K562 (cell line): ENCODE data around the gene BPHL. TPM values are rescaled to one million over a fixed set of nuclear protein-coding genes. Genes with fewer than 3 reads are reported as not detected.

ENCODE experiments used
- BRD9 ChIP-seq: fragments of 450-650 bp; IDR thresholded peaks from 2 replicates; pipeline ENCODE4 v1.6.1; 2018; ENCODE audit warnings: low read depth; ENCODE audit not compliant: partially characterized antibody
- CLOCK ChIP-seq: fragments of 250-450 bp; sonication (Bioruptor Pico); IDR thresholded peaks from 2 replicates; pipeline ENCODE4 v1.4.0; 2020; ENCODE audit warnings: mild to moderate bottlenecking, moderate library complexity, borderline replicate concordance
- ETV1 ChIP-seq: fragments of 450-650 bp; conservative IDR thresholded peaks from 2 replicates; pipeline ENCODE4 v1.6.1; 2016; ENCODE audit warnings: missing genetic modification characterization, control low read depth, low read depth, missing compliant biosample characterization
- FOXO4 ChIP-seq: fragments of 450-650 bp; formaldehyde crosslinking; IDR thresholded peaks from 2 replicates; pipeline ENCODE4 v1.4.0; 2020; ENCODE audit warnings: mild to moderate bottlenecking, moderate library complexity
- NFIX ChIP-seq: fragments of 250-450 bp; sonication (Bioruptor Pico); IDR thresholded peaks from 2 replicates; pipeline ENCODE4 v1.4.0; 2020; ENCODE audit warnings: low read depth, mild to moderate bottlenecking, moderate library complexity
- SOX6 ChIP-seq: fragments of 450-650 bp; IDR thresholded peaks from 2 replicates; pipeline ENCODE4 v1.6.1; 2014; ENCODE audit warnings: mild to moderate bottlenecking
- ZNF184 ChIP-seq: sonication (generic); formaldehyde crosslinking; IDR thresholded peaks from 2 replicates; pipeline ENCODE4 v1.5.0; 2020; ENCODE audit warnings: missing genetic modification reagents
- ZNF395 ChIP-seq: fragments of 200-800 bp; sonication (Bioruptor generic); IDR thresholded peaks from 2 replicates; pipeline ENCODE4 v1.6.1; 2017; ENCODE audit warnings: missing genetic modification characterization, missing compliant biosample characterization
- ZNF780A ChIP-seq: fragments of 250-450 bp; sonication (Bioruptor Pico); IDR thresholded peaks from 2 replicates; pipeline ENCODE4 v1.5.0; 2021; ENCODE audit warnings: mild to moderate bottlenecking
- polyA plus RNA-seq, 8 experiments: library from polyadenylated mRNA; depleted of rRNA in 4 of 8; stranded (reverse) in 5 of 8; unstranded in 3 of 8; fragments of >200 nt; fragmentation: Nextera tagmentation in 2 of 8; fragmentation: Illumina TruSeq in 1 of 8; extraction: Ambion mirVana in 2 of 8; extraction: Trizol in 1 of 8; gene quantifications; 2 replicates each; pipeline versions ENCODE4 v1.2.1 to v1.2.3, GENCODE V29; 2011 to 2014; ENCODE audit warnings: inconsistent platforms in 1 of 8, missing spikeins in 1 of 8
- total RNA-seq, 7 experiments: library from RNA; depleted of rRNA in 6 of 7; stranded (reverse); fragments of >200 nt in 6 of 7; fragmentation: Illumina TruSeq in 2 of 7; extraction: Trizol in 2 of 7; gene quantifications; 2 replicates each; pipeline versions ENCODE4 v1.2.1 to v1.2.3, GENCODE V29; 2011 to 2021; ENCODE audit warnings: low replicate concordance in 1 of 7
- TF ChIP-seq, protein P1 (sequence below): fragments of 450-650 bp; IDR thresholded peaks from one replicate; pipeline ENCODE4 v1.6.1; 2018; ENCODE audit warnings: mild to moderate bottlenecking, moderate library complexity; ENCODE audit not compliant: partially characterized antibody
- TF ChIP-seq, protein P2 (sequence below): fragments of 200-800 bp; sonication (Bioruptor generic); IDR thresholded peaks from 2 replicates; pipeline ENCODE4 v1.6.1; 2017; ENCODE audit warnings: missing genetic modification characterization, missing compliant biosample characterization
- TF ChIP-seq, protein P3 (sequence below): sonication (generic); formaldehyde crosslinking; IDR thresholded peaks from 2 replicates; pipeline ENCODE4 v1.4.0; 2020; ENCODE audit warnings: mild to moderate bottlenecking, missing genetic modification reagents
- TF ChIP-seq, protein P4 (sequence below), 3 experiments: fragments of 200-800 bp in 1 of 3; sonication (Bioruptor generic) in 1 of 3; sonication (generic) in 1 of 3; formaldehyde crosslinking in 1 of 3; IDR thresholded peaks; 2 replicates each; pipeline versions ENCODE4 v1.6.1 to v1.8.0; 2016 to 2022; ENCODE audit warnings: mild to moderate bottlenecking in 2 of 3, missing compliant biosample characterization in 2 of 3, missing genetic modification characterization in 2 of 3, missing genetic modification reagents in 1 of 3

Gene BPHL
- total and polyA plus RNA-seq, 9 of the 15 experiments (the other 6 are each of a cell fraction or from before 2014, with no cell fraction given) = 3.5 to 17.4 (median 8.2) TPM

DNA sequence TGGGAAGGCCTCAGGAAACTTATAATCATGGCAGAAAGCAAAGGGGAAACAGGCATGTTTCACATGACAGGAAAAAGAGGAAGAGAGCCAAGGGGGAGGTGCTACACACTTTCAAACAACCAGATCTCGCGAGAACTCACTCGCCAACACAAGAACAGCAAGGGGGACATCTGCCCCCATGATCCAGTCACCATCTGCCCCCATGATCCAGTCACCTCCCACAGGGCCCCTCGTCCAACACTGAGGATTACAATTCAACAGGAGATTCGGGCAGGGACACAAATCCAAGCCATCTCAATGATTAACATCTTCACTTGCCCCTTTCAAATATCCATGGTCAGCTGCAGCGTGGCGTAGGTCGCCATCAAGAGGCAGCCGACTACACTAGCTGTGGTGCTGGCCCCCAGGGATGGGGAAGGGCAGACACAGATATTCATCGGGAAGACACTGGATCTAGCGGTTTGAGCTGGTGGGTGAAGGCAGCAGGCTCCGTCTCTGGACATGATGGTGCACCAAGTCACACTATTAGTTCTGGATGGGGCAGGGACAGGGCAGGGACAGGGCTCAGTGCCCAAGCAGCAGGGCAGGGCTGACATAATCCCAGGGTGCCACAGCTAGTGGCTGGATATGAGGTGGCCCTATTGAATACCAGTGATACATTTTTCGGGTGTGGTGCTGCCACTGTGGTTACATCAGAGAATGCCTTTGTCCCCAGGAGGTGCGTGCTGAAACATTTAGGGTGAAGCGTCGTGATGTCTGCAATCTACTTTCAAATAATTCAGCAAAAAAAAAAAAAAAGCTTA is 77.4 kb downstream of the BPHL start (continued):
- TF ChIP-seq, protein P1, sequence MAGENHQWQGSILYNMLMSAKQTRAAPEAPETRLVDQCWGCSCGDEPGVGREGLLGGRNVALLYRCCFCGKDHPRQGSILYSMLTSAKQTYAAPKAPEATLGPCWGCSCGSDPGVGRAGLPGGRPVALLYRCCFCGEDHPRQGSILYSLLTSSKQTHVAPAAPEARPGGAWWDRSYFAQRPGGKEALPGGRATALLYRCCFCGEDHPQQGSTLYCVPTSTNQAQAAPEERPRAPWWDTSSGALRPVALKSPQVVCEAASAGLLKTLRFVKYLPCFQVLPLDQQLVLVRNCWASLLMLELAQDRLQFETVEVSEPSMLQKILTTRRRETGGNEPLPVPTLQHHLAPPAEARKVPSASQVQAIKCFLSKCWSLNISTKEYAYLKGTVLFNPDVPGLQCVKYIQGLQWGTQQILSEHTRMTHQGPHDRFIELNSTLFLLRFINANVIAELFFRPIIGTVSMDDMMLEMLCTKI = no peak
- TF ChIP-seq ZNF780A (no peak), SOX6 (0 out of 2 replicates have a peak, but pooled peaks have one; percentile 6), BRD9 (peak; percentile 84), ZNF184 (CRISPR knock-in tag) (no peak), FOXO4 (CRISPR knock-in tag) (peak; percentile 79; the same call in 1 of the 2 replicates), ZNF395 (CRISPR knock-in tag) (no peak; the same call in 1 of the 2 replicates), NFIX (CRISPR knock-in tag) (no peak), ETV1 (tag) (no peak), CLOCK (no peak)
- TF ChIP-seq, protein P2, sequence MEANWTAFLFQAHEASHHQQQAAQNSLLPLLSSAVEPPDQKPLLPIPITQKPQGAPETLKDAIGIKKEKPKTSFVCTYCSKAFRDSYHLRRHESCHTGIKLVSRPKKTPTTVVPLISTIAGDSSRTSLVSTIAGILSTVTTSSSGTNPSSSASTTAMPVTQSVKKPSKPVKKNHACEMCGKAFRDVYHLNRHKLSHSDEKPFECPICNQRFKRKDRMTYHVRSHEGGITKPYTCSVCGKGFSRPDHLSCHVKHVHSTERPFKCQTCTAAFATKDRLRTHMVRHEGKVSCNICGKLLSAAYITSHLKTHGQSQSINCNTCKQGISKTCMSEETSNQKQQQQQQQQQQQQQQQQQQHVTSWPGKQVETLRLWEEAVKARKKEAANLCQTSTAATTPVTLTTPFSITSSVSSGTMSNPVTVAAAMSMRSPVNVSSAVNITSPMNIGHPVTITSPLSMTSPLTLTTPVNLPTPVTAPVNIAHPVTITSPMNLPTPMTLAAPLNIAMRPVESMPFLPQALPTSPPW = peak; percentile 70
- TF ChIP-seq, protein P3, sequence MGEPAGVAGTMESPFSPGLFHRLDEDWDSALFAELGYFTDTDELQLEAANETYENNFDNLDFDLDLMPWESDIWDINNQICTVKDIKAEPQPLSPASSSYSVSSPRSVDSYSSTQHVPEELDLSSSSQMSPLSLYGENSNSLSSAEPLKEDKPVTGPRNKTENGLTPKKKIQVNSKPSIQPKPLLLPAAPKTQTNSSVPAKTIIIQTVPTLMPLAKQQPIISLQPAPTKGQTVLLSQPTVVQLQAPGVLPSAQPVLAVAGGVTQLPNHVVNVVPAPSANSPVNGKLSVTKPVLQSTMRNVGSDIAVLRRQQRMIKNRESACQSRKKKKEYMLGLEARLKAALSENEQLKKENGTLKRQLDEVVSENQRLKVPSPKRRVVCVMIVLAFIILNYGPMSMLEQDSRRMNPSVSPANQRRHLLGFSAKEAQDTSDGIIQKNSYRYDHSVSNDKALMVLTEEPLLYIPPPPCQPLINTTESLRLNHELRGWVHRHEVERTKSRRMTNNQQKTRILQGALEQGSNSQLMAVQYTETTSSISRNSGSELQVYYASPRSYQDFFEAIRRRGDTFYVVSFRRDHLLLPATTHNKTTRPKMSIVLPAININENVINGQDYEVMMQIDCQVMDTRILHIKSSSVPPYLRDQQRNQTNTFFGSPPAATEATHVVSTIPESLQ (CRISPR knock-in tag) = no peak
- TF ChIP-seq, protein P4, sequence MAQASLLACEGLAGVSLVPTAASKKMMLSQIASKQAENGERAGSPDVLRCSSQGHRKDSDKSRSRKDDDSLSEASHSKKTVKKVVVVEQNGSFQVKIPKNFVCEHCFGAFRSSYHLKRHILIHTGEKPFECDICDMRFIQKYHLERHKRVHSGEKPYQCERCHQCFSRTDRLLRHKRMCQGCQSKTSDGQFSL (CRISPR knock-in tag; IDR thresholded peaks at IDR 0.05) = no peak
- TF ChIP-seq, protein P4 (tag; IDR thresholded peaks at IDR 0.05) = no peak
